Right kidney (tissue), 1 donor: ENCODE measurements around the gene PITRM1.
"Not testable (repeated sequence)": the region's sequence is repeated elsewhere in the genome, so short reads cannot be mapped to it uniquely, and the experiment has no call there.

Experiments used
- DNase-seq: peaks from one replicate; pipeline ENCODE4 v3.0.0-alpha.2; 2016

PITRM1 gene

DNA sequence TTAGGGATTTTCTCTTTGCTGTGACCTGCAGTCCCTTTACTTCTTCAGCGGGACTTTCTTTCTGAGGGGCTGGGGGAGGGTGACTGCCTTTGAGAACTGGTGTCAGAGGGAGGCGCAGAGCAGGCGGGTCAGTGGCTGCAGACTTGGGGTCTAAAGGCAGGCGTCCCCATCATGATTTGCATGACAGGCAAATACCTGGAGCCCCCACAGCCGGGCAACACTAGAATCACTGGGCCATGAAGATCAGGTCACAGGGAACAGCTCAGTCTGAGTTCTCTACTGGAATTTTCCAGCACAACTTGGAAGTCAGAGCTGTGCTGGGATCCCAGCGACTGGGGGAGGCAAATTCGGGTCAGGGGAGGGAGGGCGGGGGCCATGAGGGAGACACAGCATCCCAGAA lies 29.2 kb upstream of the PITRM1 start:
- no peak for DNase-seq

- DNase-seq: no peak
These were observed 26.9 kb upstream of the PITRM1 start for GRCh38 chr10:3199488-3199887.

GRCh38 chr10:3198900-3199299 lies 26.3 kb upstream of the PITRM1 start:
- no peak for DNase-seq

- DNase-seq: peak; percentile 74
These were observed 24.9 kb upstream of the PITRM1 start for GRCh38 chr10:3197348-3198003.

DNA sequence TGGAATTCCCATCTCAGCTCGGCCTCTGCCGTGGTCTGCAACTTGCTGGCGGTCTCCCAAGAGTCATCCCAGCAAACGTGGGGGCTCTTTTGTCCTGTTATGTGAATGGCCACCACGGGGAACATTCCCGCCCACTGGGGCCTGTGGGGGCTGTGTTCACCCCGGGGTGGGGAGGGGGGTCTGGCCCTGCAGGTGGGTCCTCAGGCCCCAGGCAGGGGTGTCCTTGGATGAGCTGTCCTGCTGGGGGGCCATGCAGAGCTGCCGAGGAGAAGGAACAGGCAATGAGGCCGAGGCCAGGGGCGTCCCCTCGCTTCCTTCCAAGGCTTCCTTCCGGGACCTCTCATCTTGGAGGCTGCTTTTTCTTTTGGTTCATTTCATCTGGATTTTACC lies 24.4 kb upstream of the PITRM1 start:
- DNase-seq: no peak

DNA sequence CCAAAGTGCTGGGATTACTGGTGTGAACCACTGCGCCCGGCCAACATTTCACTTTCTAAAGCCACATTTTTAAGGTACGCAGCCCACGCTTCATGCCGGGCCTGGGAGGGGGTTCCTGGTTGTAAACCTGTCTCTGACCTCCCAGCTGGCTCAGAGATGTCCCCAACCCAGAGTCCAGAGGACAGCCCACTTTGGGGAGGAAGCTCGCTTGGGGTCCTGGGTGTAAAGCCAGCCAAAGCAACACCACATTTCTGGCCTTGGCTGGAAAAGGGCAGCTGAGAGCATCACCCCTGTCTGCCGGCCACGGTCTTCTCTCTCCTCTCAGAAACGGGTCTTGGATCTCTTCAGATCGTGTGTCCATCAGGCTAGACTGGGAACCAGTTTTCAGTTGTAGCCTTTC lies 23.9 kb upstream of the PITRM1 start:
- no peak for DNase-seq

DNA sequence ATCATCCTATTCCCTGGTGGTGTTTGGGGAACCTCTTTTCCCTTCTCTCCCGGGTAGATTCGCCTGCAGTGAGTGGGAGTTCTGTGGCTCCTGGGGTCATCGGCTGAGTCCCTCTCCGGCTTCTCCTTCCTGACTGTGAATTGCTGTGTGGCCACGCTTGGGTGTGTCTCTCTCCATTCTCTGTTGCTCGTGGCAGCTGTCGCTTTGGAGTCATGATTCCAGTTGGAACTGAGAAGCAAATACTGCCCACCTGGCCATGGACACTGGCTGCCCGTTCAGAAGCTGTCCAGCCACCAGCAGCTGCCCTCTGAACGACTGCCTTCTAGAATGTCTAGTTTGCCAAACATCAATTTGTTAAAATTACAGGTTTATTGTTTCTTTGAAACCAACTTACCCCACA lies 23.1 kb upstream of the PITRM1 start:
- no peak for DNase-seq

- DNase-seq: no peak
These were observed 22.7 kb upstream of the PITRM1 start for GRCh38 chr10:3195286-3195685.

DNA sequence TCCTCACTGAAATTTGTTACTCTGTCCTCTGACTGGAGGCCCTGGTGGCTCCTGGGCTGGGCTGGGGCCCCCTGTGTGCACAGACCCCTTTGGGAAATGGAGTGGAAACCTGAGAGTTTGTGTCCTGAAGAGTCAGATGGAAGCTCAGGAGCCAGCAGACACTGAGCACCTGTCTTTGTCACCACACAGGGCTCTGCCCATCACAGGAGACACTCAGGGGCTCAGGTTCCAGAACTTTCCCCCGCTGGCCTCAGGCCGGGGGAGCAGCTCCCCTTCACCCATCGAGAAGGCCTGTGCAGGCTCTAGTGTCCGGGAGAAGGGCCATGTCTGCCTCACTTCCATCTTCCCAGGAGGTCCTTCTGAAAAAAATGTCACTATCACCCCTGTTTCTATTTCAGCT lies 22.3 kb upstream of the PITRM1 start:
- no peak for DNase-seq

GRCh38 chr10:3193751-3194150 lies 21.2 kb upstream of the PITRM1 start:
- no peak for DNase-seq

DNA sequence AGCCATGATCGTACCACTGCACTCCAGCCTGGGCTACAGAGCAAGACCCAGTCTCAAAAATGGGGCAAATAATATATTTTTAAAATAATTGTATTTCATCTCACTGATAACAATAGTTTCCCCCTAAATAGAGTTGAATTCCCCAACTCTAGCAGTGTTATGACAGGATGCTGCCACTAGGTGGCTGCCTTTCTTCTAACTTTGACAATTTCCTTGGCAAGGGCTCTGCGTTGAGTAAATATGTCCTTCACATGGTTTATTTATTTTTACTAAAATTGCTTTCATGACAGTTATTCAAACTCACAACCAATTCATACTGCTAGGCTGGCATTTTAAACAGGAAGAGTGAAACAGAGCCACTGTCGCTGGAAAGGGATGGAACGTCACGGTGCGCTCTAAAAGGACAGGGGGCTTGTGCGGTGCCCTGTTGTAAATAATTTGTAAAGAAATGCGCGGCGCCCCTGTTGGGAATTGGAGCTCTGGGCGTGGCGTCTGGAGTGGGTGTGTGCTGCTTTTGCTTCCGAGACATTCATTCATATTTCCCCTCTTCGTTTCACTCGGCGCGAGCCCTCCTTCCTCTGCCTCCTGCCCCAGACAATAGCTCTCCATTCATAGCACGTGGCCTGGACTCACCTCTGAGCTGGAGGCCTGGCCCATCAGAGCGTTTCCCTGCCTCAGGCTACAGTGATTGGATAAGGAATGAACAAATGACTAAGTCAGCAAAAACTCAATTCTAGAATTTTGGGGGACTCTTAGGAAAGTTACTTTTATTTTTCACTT lies 20.5 kb upstream of the PITRM1 start:
- DNase-seq: peak; percentile 59

DNA sequence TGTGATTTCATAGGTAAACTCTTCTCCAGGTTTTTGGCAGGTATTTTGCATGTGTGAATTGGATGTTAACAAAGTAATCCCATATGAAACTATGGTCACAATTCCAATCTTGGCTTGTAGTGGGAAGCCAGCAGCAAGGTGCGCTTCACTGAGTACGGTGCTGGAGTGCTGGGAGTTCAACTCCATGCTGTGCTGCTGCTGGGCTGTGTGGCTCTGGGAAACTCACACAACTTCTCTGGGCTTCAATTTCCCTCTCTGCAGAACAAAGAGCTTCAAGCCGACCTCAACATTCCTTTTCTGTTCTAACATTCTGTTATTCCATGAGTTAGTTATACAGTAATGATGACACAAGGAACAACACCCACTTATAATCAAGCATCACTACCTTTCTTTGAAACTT lies 18.2 kb upstream of the PITRM1 start:
- no peak for DNase-seq

- DNase-seq: not testable (repeated sequence)
These were observed 14.6 kb upstream of the PITRM1 start for GRCh38 chr10:3187229-3187628.

DNA sequence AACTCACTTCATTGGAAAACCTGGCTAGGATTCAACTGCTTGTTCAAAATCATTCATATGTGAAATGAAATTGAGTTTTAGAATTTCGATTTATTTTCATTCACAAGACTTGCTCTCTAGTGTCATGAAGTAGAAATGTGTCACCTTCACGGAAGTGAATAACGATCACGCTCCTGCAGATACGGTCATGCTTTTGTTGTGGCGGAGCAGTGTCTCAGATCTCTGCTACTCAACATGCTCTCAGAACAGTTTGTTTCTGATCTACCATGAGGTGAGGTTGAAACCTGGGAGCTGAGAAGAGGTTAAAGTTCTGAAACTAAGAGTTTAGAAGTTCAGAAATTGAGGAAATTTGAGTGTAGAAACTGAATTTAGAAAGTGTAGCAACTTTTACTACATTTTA lies 13.8 kb upstream of the PITRM1 start:
- DNase-seq: no peak

DNA sequence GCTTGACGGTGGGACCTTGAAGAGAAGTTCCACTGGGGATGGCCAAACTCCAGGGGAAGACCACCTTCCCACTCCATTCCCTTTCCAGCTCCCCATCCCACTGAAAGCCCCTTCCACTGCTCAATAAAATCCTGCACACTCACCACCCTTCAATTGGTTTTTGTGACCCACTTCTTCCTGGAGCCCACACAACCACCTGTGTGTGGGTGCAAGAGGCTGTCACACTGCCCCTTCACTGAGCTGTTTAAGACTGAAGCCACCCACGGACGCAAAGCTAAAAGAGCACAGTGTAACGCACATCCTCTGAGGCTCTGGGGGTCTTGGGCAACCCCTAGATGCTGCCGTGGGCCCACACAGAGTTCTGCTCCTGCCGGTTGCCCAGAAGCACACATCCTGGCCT lies 12.8 kb upstream of the PITRM1 start:
- DNase-seq: no peak

DNA sequence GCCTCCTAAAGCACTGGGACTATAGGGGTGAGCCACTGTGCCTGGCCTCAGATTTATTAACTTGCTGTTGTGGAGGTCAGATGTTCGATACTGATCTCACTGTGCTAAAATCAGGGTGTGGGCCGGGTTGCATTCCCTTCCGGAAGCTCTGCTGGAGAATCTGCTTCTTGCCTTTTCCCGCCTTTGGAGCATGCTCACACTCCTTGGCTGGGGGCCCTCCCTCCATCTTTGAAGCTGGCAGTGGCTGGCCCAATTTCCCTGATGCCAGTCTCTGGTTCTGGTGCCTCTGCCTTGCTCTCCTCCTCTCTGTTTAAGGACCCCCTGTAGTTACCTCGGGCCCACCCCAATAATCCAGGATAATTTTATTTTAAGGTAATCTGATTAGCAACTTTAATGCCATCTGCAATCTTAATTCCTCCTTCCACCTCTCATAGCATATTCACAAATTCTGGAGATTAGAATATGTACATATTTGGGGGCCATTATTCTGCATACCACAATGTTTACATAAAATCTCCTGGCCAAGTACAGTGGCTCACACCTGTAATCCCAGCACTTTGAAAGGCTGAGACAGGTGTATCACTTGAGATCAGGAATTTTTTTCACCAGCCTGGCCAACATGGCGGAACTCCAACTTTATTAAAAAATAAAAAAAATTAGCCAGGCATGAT lies 7.9 kb upstream of the PITRM1 start:
- no peak for DNase-seq

GRCh38 chr10:3179174-3179573 lies 6.6 kb upstream of the PITRM1 start:
- DNase-seq: no peak

GRCh38 chr10:3178042-3178441 lies 5.5 kb upstream of the PITRM1 start:
- no peak for DNase-seq

GRCh38 chr10:3173171-3173878 lies 743 bp upstream of the PITRM1 start:
- DNase-seq: peak; percentile 77

DNA sequence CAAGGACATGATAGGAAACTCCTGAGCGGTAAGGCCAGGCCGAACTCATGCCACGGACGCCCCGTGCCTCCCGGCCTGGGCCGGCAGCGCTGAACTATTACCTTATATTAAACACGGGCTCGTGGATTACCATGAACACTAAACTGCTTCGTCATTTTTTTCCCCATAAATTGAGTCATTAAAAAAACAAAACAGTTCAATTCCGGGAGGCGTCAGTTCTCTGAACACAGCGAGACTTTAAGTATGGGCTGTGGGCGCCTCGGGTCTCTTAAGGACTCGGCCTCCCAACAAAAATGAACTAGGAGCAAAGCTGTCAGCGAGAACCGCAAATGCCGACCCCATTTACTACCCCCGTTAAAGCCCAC lies 519 bp downstream of the PITRM1 start:
- DNase-seq: no peak

DNA sequence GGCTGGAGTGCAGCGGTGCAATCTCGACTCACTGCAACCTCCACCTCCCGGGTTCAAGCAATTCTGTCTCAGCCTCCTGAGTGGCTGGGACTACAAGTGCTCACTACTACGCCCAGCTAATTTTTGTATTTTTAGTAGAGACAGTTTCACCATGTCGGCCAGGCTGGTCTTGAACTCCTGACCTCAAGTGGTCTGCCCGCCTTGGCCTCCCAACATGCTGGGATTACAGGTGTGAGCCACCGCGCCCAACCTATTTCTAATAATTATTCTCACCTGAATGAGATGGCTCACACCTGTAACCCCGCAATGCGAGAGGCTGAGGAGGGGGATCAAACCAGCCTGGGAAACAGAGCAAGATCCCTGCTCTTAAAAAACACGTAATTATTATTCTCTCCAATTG lies 1.1 kb downstream of the PITRM1 start:
- DNase-seq: not testable (repeated sequence)

DNA sequence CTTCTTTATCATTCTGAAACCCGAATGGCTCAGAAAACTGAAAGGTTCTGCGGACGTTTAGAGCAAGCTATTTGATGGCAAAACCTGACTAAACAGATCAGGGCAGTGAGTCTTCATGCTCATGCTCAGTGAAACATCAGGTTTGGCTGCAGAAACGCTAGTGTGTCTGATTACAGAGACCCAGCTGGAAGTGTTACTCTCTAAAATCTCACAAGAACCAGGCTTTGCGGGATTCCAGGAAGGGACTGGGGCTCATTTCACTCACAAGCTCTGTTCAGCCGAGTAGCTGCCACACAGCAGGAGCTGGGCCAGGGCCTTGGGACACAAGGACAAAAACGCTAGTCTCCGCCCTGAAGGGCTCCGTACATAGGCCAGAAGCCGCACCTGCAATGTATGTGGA lies 2.9 kb downstream of the PITRM1 start:
- no peak for DNase-seq

GRCh38 chr10:3169271-3169670 lies 3.3 kb downstream of the PITRM1 start:
- no peak for DNase-seq
